Stimulated activated CD8-positive, alpha-beta memory T cell treated with anti-CD3 and anti-CD28 coated beads, Interleukin-7, amount 100 ng/mL, for 24 hours (primary cell): ENCODE measurements around the gene UVRAG.

Experiments
- DNase-seq: peaks from one replicate; pipeline ENCODE4 v3.0.0-alpha.2; 2020; ENCODE audit warnings: low read depth

Gene UVRAG

DNA sequence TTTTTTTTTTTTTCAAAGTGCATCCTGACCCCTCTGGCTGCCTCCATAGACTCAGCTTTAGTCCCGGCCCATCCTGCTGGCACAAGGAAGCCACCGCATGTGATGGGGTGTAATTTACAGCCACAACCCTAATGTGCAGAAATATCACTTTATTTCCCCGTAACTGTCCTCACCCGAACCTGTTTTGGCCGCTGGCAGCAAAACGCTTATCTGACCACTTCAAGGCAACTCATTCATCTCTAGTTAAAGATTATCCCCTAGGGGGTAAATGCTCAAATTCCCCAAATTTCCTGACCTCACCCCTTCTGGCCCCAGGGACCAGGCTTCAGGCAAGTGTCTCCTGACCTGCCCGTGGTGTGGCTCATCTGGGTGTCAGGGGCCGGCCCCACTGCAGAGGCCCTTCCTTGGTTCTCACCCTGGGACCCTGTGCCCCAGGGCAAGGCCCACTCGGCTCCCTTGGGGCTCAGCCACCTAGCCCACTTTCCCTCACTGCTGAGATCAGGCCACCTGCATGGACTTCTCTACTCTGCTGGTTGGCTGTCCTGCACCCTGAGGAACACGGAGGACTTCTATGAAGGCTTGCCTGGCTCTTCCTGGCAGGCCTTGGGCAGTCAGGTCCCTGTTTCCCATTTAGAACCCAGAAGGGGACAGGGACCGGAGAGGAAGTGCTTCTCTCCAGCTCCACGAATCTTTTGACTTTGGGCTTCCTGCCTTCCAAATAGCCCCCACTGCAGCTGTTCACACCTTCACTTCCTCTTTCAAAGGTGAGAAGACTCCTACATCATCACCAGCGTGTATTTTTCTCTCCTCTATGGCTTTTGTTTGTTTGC lies 337.9 kb downstream of the UVRAG start:
- no peak for DNase-seq

GRCh38 chr11:76153571-76153923 lies 338.5 kb downstream of the UVRAG start:
- DNase-seq = no peak

DNA sequence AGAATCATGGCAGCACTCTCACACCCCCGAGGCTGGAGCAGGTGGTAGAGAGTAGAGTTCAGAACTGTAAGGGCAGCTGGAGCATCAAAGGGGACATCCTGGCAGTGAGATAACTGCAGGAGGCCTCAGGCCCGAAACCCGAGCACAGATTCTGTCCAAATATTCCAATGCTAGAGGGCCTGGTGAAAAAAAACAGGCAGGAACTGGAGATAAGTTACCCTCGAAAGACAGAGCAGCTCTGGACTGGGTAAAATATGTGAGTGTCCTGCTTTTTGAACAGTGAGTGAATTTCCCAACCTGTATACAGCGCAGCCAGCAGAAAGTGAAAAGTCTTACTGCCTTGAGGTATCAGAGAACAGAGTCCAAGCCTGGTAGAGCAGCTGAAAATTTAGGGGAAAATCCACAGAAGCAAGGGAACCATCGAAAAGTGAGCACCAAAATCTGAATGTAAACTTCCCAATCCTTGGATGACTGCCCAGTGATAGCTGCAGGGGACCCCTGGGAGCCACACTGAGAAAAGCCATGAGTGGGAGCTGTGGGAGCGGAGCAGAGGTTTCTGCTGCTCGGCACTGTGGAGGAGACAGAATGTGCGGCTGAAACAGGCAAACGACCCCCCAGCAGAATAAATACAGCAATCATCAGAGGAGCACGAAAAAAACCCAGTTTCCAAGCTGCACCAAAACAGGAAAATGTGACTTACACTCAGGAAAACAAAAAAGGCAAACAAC lies 340.7 kb downstream of the UVRAG start:
- no peak for DNase-seq

GRCh38 chr11:76156971-76157427 lies 342.0 kb downstream of the UVRAG start:
- DNase-seq = no peak

- DNase-seq = no peak
Observed at GRCh38 chr11:76157891-76158290, 342.9 kb downstream of the UVRAG start.

DNA sequence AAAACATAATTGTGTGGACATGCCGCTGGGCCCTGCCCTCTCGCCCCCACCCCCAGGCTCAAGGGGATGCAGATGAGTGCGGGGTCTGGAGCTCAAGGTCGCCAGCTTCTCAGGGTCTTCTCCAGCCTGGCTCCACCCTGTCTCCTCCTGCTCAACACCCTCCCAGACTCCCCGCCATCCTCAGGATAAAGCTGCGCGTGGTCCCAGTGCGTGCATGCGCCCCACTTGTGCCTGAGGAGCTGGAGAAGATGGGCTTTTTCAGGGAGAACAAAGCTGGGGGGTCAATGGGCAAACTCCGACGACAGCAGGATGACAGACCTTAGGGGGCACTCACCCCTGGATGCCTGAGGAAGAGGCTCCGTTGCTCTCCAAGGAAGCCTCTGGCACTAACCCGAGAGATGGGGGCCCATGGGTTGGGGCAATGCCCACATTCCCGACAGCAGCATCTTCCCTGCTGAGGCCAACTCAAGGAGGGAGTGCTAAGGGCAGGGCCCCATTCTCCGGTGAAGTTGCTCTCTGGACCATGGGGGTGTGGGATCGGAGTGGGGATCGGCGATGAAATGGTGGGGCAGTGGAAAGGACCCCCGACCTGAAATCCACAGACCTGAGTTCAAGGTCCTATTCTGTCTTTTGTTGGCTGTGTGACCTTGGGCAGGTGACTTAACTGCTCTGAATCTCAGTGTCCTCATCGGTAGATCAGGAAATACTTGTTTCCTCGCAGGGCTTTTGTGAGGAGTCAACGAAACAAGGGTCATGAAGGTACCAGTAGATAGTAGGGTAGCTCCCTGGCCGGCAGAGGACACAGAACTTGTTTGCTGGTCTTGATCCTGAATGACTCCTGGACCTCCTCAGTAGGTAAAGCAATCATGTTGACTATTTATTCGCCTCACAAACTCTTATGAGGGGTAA lies 343.6 kb downstream of the UVRAG start:
- DNase-seq = no peak

GRCh38 chr11:76159303-76159937 lies 344.4 kb downstream of the UVRAG start:
- DNase-seq = no peak

DNA sequence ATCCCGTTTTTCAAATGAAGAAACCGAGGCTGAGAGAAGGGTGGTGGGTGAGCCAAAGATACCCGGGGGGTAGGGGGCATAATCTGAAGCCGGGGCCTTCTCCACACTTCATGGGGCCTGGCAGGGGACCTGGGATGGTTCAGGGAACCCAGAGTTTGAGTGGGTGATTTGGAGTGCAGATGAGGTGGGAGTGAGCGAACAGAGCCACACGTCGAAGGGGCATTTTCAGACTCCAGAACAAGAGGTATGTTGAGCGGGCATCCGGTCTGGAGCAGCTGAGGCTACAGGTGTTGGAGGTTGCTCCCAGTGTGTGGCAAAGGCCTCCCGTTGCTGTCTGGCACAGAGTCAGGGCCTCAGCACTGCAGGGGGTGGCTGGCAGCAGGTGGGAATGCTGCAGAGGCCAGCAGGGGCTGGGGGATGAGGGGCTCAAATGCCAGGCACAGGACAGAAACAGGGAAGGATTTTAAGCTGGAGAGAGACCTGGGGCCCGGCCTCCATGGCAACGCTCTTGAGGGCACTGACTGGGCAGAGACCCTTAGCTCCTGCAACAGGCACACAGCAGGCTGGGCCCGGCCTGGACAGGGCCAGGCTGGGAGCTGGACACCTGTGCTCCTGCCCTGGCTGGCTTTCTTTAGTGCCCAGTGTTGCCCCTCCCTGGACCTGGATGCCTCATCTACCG lies 345.1 kb downstream of the UVRAG start:
- no peak for DNase-seq

GRCh38 chr11:76160856-76161255 lies 345.8 kb downstream of the UVRAG start:
- DNase-seq = no peak

GRCh38 chr11:76161261-76161961 lies 346.4 kb downstream of the UVRAG start:
- no peak for DNase-seq

DNA sequence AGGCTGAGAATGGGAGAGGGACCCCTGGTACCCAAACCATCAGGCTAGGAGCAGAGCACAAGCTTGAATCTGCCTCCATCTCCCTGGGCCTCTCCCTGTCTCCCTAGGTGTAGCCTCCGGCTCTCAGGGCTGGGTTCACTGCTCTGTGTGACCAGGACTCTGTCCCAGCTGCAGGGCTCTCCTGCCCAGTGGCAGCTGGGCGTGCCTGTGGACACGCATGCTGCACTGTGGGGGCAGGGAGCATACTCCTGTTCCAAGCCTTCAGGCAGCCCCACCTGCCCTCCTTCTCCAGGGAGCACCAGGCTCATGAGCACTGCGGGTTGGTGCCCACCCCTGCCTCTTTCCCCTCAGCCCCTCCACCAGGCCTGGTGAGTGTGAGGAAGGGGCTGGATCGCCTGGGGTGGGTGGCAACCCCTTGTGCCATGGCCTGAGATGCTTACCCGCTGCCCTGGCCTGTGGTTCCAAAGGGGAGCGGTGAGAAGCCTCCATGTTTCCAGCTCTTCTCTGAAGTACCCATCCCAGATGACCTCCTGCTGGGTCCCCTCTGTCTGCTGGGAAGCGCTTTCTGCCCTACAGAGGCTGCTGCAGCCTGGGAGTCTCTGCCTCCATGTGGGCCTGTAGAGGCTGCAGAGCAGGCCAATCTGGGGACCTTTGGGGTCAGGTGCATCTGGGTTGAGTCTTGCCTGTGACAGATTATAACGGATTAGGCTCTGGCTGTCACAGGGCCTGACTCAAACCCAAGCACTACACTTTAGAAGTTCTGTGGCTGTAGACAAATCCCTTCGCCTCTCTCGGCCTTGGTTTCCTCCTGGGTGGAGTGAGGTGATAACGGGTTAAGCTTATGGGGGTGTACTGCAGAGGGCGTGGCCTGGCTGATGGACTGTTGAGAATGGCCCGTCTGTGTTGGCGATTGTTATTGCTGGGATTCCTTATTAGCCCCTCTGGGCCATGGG lies 347.6 kb downstream of the UVRAG start:
- DNase-seq = no peak

GRCh38 chr11:76163289-76163880 lies 348.4 kb downstream of the UVRAG start:
- no peak for DNase-seq

- no peak for DNase-seq
Observed at GRCh38 chr11:76164081-76164480, 349.1 kb downstream of the UVRAG start.

GRCh38 chr11:76164861-76165751 lies 350.1 kb downstream of the UVRAG start:
- no peak for DNase-seq

- DNase-seq = no peak
Observed at GRCh38 chr11:76166314-76166713, 351.3 kb downstream of the UVRAG start.

- no peak for DNase-seq
Observed at GRCh38 chr11:76167590-76167989, 352.6 kb downstream of the UVRAG start.

DNA sequence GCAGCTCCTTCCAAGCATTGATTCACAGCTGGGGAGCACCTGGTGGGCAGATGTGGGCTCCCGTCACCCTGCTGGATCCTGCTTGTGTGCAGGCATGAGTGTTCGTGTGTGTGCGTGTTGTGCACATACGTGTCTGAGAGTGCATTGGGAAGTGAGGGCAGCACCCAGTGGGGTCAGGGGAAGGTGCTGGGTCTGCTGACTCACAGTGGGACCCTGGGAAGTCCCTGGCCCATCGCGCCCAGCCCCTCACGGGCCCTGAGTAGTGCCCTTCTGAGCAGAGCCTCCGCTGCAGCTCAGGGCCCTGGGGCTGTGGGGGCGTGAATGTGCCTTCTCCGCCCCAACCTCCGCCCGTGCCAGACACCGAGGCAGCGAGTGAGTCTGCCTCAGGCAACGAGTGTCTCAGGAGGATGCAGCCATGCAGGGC lies 354.5 kb downstream of the UVRAG start:
- DNase-seq = no peak

DNA sequence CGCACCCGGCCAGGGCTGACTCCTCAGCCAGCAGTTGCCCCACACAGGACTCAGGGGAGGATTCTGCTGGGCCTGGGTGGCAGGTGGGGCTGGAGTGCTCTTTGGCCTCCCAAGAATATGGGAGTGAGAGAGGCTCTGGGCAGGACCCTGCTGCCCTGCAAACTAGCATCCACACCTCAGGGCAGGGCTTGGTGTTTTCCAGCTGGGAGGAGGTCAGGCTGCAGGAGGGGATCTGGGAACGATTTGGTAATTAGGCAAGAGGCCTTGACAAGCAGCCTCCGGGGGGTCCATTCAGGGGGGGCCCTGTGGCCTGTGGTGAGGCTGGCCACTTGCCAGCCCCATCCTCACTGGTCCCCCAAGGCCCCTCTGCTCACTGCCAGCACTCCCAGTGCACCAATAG lies 355.5 kb downstream of the UVRAG start:
- DNase-seq = no peak
